GM23338 (cell line): ENCODE results near the gene RXFP1. TPM values are rescaled to one million over a fixed set of nuclear protein-coding genes. Genes with fewer than 3 reads are reported as not detected.

ENCODE experiments used
- ATAC-seq: fragments of 200-7000 bp; cut with Tn5 transposase; 3 replicates; pipeline ENCODE4 v1.9.1; 2020
- DNase-seq: peaks from one replicate; pipeline ENCODE4 v3.0.0-alpha.2; 2015; ENCODE audit warnings: low spot score
- H2AFZ ChIP-seq: fragments of 200-600 bp; sonication (generic); 2 replicates; pipeline ENCODE4 v1.8.0; 2016; ENCODE audit warnings: antibody characterized with exemption, mild to moderate bottlenecking, moderate library complexity
- H3F3A ChIP-seq: fragments of 200-600 bp; sonication (generic); replicated peaks from 2 replicates; pipeline ENCODE4 v1.8.0; 2017; ENCODE audit warnings: antibody characterized with exemption, mixed run types, low read depth
- H3K27ac ChIP-seq: fragments of 200-600 bp; sonication (generic); 2 replicates; pipeline ENCODE4 v1.6.1; 2016; ENCODE audit warnings: low read depth
- H3K27me3 ChIP-seq: fragments of 200-600 bp; sonication (generic); 2 replicates; pipeline ENCODE4 v1.8.0; 2016; ENCODE audit warnings: mild to moderate bottlenecking, mixed run types, moderate library complexity; ENCODE audit not compliant: insufficient read depth
- H3K36me3 ChIP-seq: fragments of 200-600 bp; sonication (generic); 2 replicates; pipeline ENCODE4 v1.8.0; 2016; ENCODE audit warnings: mild to moderate bottlenecking; ENCODE audit not compliant: insufficient read depth
- H3K4me1 ChIP-seq: fragments of 200-600 bp; sonication (generic); 2 replicates; pipeline ENCODE4 v1.8.0; 2016; ENCODE audit warnings: mild to moderate bottlenecking, moderate library complexity; ENCODE audit not compliant: insufficient read depth
- H3K4me2 ChIP-seq: fragments of 200-600 bp; sonication (generic); 2 replicates; pipeline ENCODE4 v1.7.1; 2017; ENCODE audit warnings: mixed run types
- H3K4me3 ChIP-seq: fragments of 200-600 bp; sonication (generic); 2 replicates; pipeline ENCODE4 v1.6.1; 2016; ENCODE audit warnings: mixed run types
- H3K79me2 ChIP-seq: fragments of 200-600 bp; sonication (generic); replicated peaks from 2 replicates; pipeline ENCODE4 v1.8.0; 2017; ENCODE audit warnings: mild to moderate bottlenecking; ENCODE audit not compliant: insufficient read depth
- H3K9me2 ChIP-seq: fragments of 200-600 bp; sonication (generic); 2 replicates; pipeline ENCODE4 v1.8.0; 2017; ENCODE audit not compliant: insufficient read depth
- H4K20me1 ChIP-seq: fragments of 200-600 bp; sonication (generic); replicated peaks from 2 replicates; pipeline ENCODE4 v1.8.0; 2017; ENCODE audit warnings: mild to moderate bottlenecking; ENCODE audit not compliant: insufficient read depth
- H3K27ac Mint-ChIP-seq: 2 replicates; pipeline ENCODE4 v1.8.0; 2020; ENCODE audit warnings: inconsistent platforms, mild to moderate bottlenecking, moderate library complexity, mixed read lengths
- H3K27me3 Mint-ChIP-seq: 3 replicates; pipeline ENCODE4 v1.8.0; 2022; ENCODE audit warnings: low read depth, mild to moderate bottlenecking, moderate library complexity, mixed read lengths, inconsistent platforms; ENCODE audit not compliant: insufficient read depth, poor library complexity
- H3K36me3 Mint-ChIP-seq: 3 replicates; pipeline ENCODE4 v1.8.0; 2021; ENCODE audit warnings: low read depth, mild to moderate bottlenecking, inconsistent platforms, moderate library complexity, mixed read lengths
- H3K4me1 Mint-ChIP-seq: 3 replicates; pipeline ENCODE4 v1.8.0; 2020; ENCODE audit warnings: mild to moderate bottlenecking, inconsistent platforms, mixed read lengths
- H3K4me3 Mint-ChIP-seq: 3 replicates; pipeline ENCODE4 v1.8.0; 2021; ENCODE audit warnings: moderate library complexity, mild to moderate bottlenecking, inconsistent platforms, mixed read lengths
- H3K9me3 Mint-ChIP-seq: 3 replicates; pipeline ENCODE4 v1.8.0; 2020; ENCODE audit warnings: moderate library complexity, mild to moderate bottlenecking, inconsistent platforms, mixed read lengths
- CREB1 ChIP-seq: fragments of 250-450 bp; sonication (Bioruptor Pico); IDR thresholded peaks from 2 replicates; pipeline ENCODE4 v1.5.0; 2020; ENCODE audit warnings: low read depth, mild to moderate bottlenecking, moderate library complexity
- CTCF ChIP-seq, 2 experiments: fragments of 200-600 bp in 1 of 2; sonication (generic) in 1 of 2; conservative IDR thresholded peaks; 2 replicates each; pipeline versions ENCODE4 v1.5.1 to v1.6.1; 2016 to 2017; ENCODE audit warnings: antibody characterized with exemption in 2 of 2, low read depth in 2 of 2, mild to moderate bottlenecking in 2 of 2, moderate library complexity in 1 of 2
- ETS1 ChIP-seq: IDR thresholded peaks from 2 replicates; pipeline ENCODE4 v1.6.1; 2016; ENCODE audit warnings: antibody characterized with exemption
- EZH2 ChIP-seq: fragments of 200-600 bp; sonication (generic); IDR thresholded peaks from one replicate; pipeline ENCODE4 v1.8.0; 2017; ENCODE audit warnings: antibody characterized with exemption, mild to moderate bottlenecking, low read depth; ENCODE audit not compliant: unreplicated experiment
- EZH2phosphoT487 ChIP-seq: fragments of 200-600 bp; sonication (generic); IDR thresholded peaks from one replicate; pipeline ENCODE4 v1.8.1; 2018; ENCODE audit warnings: antibody characterized with exemption; ENCODE audit not compliant: unreplicated experiment
- JUNB ChIP-seq: IDR thresholded peaks from one replicate; pipeline ENCODE4 v1.6.1; 2016; ENCODE audit warnings: antibody characterized with exemption; ENCODE audit not compliant: unreplicated experiment
- NANOG ChIP-seq: IDR thresholded peaks from 2 replicates; pipeline ENCODE4 v1.6.1; 2016; ENCODE audit warnings: antibody characterized with exemption, borderline replicate concordance
- REST ChIP-seq: IDR thresholded peaks from one replicate; pipeline ENCODE4 v1.6.1; 2018; ENCODE audit warnings: antibody characterized with exemption; ENCODE audit not compliant: unreplicated experiment
- STAT1 ChIP-seq: IDR thresholded peaks from one replicate; pipeline ENCODE4 v1.6.1; 2016; ENCODE audit warnings: antibody characterized with exemption; ENCODE audit not compliant: unreplicated experiment
- ZNF114 ChIP-seq: fragments of 250-450 bp; sonication (Bioruptor Pico); IDR thresholded peaks from 2 replicates; pipeline ENCODE4 v1.5.0; 2020; ENCODE audit warnings: mild to moderate bottlenecking, moderate library complexity
- ZNF462 ChIP-seq: fragments of 250-450 bp; sonication (Bioruptor Pico); IDR thresholded peaks from 2 replicates; pipeline ENCODE4 v1.5.0; 2020; ENCODE audit warnings: mild to moderate bottlenecking, moderate library complexity
- polyA plus RNA-seq: library from polyadenylated mRNA; unstranded; fragments of >200 nt; fragmentation: Nextera tagmentation; extraction: Ambion mirVana; gene quantifications from 2 replicates; pipeline ENCODE4 v1.2.1, GENCODE V29; 2016
- total RNA-seq: library from RNA; depleted of rRNA; stranded (reverse); fragments of >200 nt; shearing (Covaris generic); gene quantifications from 2 replicates; pipeline ENCODE4 v1.2.3, GENCODE V29; 2014

RXFP1 gene
- total and polyA plus RNA-seq, 2 experiments from 2014 or later: 0.63 TPM; not detected in 1

GRCh38 chr4:158535130-158535614 is 13.5 kb downstream of the RXFP1 start (continued):
- no peak for TF ChIP-seq REST
- no peak for TF ChIP-seq EZH2phosphoT487
- TF ChIP-seq JUNB: no peak
- TF ChIP-seq ETS1: no peak
- no peak for TF ChIP-seq CTCF (conservative IDR thresholded peaks at IDR 0.05; ENCODE audit: low read depth in 2 of 2)
- no peak for TF ChIP-seq CREB1 (CRISPR knock-in tag)

- Histone ChIP-seq H3K4me2 (no peak overlapping the region), H3K4me3 (no peak overlapping the region), H2AFZ (no peak overlapping the region; the same call in 1 of the 2 replicates), H3K79me2 (no peaks in the 10 kb centered on the region), H3F3A (no peaks in the 10 kb centered on the region), H3K27ac (no peak overlapping the region), H3K9me2 (no peaks in the 10 kb centered on the region), H3K27me3 (no peaks in the 10 kb centered on the region), H4K20me1 (no peaks in the 10 kb centered on the region), H3K4me1 (peaks cover 8% of the 10 kb centered on the region), H3K36me3 (no peaks in the 10 kb centered on the region)
- Mint-ChIP-seq H3K4me3 (no peak overlapping the region), H3K27ac (no peak overlapping the region), H3K4me1 (peaks cover 18% of the 10 kb centered on the region), H3K9me3 (no peaks in the 10 kb centered on the region), H3K36me3 (no peaks in the 10 kb centered on the region), H3K27me3 (no peaks in the 10 kb centered on the region)
- DNase-seq (no peak), ATAC-seq (no peak)
- no peak for TF ChIP-seq STAT1
- no peak for TF ChIP-seq CREB1 (CRISPR knock-in tag)
- no peak for TF ChIP-seq NANOG
- no peak for TF ChIP-seq EZH2
- TF ChIP-seq ZNF114 (CRISPR knock-in tag): no peak
- TF ChIP-seq ZNF462 (CRISPR knock-in tag): no peak
- no peak for TF ChIP-seq JUNB
- no peak for TF ChIP-seq ETS1
Measured at GRCh38 chr4:158536833-158537232, 15.2 kb downstream of the RXFP1 start.
